HL-60/S4 treated with retinoic acid at 250 ng/mL for 4 days and 3 days (cell line): ENCODE results near the gene GAS7.

Source experiments
- in situ Hi-C: fragments of 300-500 bp; cut with MboI; formaldehyde crosslinking; loops from 2 replicates; pipeline ENCODE4 v1.7.0; 2022; ENCODE audit warnings: low sequenced_read_pairs

The GAS7 gene

DNA sequence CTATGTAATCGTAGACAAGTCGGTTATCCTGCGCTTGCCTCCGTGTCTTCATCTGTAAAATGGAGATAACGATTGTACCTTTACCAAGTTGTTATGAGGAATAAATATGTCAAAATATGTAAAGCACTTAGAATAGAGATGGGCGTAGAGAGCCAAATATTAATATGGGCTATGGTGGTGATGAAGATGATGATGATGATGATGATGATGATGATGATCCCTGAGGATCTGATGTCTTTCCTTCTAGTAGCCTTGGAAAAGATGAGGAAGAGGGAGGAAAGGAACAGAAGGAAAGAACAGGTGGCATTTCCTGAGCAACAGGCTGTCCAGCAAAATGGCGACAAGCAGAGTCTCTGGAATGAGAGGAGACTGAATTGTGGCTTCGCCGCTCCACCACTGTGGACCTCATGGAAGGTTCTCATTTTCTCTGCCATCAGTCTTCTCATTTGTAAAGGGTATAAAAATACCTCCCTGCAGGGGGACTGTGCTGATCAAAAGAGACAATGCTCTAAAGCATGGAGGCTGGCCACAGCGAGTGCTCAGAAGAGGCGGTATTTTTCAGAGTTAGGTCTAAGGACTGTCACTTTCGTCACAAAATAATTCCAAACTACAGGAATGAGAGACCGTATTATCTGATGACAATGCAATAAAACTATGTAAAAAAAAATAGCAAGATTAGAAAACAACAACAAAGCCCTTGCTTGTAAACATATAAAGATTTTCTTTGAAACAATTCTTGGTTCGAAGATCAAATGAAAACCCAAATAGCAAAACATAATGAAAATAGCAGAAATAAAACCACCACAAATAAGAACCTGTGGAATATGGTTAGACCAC, 276.2 kb downstream of the GAS7 start:
- in situ Hi-C loops: loop anchor here (25.0 kb wide), 1 partner anchor 690 kb away; no protein-coding TSS in a partner anchor

DNA sequence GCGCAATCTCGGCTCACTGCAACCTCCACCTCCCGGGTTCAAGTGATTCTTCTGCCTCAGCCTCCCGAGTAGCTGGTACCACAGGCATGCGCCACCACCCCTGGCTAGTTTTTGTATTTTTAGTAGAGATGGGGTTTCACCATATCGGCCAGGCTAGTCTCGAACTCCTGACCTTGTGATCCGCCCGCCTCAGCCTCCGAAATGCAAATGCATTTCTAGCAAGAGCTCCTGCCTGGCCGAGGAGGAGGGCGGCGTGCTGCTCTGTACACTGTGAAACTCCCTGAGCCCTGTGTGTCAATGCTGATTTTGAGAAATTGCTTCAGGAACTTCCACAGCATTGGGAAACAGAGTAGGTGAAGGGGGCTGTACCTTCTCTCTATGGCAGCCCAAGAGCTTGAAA, 277.2 kb downstream of the GAS7 start:
- in situ Hi-C loops: loop anchor here (25.0 kb wide), 1 partner anchor 691 kb away; no protein-coding TSS in a partner anchor

DNA sequence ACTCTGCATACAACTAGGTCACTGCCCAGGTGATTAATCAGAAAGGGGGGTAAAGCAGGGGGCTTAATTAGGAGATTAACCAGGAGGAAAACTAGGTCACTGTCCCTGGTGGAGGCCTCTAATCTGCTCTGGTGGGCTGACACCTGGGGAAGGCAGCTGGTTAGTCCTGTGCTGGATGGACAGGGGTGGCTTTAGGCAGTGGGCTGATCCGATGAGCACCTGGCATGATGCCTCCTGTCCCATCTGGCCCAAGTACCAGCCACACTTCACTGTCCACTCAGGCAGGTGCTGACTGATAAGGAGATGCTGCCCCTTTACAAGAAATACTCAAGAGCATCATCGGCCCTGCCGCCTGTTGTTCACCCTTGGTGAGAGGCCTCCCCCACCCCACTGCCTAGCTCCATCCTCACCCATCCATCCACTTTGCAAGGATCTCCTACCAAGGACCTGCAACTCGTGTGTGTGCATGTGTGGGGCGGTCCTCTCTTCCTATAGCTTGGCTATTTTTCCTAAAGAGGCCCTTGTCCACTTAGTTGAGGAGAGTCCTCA, 279.5 kb downstream of the GAS7 start:
- in situ Hi-C loops: loop anchor here (25.0 kb wide), 1 partner anchor 693 kb away; no protein-coding TSS in a partner anchor

DNA sequence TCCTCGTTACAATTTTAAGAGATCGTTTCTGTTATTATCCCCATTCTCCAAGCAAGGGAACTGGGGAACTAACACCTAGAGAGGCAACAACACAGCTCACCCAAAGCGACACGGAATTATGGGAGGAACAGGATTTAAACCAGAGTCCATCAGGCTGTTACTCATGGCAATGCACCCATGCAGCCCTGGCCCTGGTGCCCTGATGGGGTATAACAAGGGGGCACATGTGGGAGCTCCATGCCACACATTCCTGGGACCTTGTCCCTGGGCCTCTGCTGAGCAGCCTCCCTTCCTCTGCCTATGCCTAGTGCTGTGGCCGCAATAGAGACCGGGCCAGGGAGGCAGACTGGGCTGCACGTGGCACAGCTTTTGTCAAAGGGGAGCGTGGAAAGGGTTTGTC, 280.1 kb downstream of the GAS7 start:
- in situ Hi-C loops: loop anchor here (25.0 kb wide), 1 partner anchor 694 kb away; no protein-coding TSS in a partner anchor

DNA sequence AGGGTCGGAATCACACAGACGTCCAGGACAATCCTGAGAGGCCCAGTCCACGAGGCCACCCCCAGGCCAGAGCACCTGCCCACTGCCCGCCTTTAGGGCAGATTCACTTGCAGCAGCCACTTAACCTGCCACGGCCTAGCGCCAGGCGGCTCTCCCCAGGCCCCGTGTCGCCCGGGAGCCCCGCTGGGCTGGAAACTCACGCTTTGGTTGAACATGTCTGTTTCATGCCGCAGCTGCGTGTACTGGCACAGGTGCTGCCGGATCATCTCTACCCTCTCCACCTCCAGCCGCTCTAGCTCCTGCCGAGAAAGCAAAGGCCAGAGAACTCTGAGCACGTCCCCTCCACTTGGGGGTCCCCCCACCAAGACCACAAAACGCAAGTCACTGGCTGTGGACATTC, 280.6 kb downstream of the GAS7 start:
- in situ Hi-C loops: loop anchor here (25.0 kb wide), 1 partner anchor 694 kb away; no protein-coding TSS in a partner anchor

DNA sequence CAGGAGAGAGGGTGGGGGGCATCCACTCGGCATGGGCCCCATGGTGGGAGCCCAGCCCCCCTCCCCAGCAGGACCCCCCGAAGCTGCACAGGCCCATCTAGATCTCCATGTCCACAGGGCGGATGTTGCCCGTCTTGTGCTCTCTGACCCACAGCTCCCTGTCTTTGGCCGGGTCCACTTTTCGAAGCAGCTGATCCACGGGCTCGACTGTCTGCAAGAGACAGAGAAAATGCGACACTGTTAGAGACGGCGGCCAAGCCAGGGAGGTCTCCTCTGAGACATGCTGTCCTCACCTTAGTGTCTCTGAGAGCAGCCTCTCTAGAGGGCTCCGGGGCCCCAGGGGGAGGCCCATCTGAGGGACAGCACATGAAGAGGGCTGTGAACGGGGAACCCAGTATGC, 281.3 kb downstream of the GAS7 start:
- in situ Hi-C loops: loop anchor here (25.0 kb wide), 1 partner anchor 695 kb away; no protein-coding TSS in a partner anchor

DNA sequence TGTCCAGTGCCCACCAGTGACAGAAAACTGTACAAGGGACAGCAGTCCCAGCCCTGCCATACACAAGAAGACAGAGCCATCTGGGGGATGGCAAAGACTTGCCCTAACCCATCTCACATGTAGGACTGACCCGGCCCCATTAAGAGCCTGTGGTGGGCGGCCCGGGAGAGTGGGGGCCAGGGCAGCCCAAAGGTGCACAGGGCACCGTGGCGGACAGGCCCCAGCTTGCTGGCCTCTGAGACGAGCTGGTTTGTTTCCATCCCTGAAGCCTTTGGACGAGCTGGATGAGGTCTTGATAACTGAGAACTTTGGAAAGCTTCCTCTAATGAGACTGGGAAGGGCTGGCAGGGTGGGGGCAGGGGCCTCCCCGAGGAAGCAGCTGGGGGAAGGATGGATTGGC, 282.3 kb downstream of the GAS7 start:
- in situ Hi-C loops: loop anchor here (25.0 kb wide), 1 partner anchor 696 kb away; no protein-coding TSS in a partner anchor

DNA sequence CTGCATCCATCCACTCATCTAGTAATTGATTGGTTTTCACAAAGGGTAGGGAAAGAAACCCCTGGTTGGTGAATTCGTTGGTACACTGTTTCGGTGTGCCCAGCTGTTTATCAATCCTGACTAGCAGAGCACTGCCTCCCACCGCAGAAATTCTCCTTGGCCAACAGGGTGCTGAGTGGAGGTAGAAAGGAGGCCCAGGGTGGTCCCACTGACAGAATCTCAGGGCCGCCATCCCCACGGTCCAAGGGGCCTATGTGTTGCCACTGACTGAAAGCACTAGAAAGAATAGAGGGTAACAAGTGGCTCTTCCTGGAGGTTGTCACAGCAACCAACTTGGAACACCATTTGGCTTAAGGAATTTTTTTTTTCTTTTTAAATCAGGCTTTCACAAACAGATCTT, 284.9 kb downstream of the GAS7 start:
- in situ Hi-C loops: loop anchor here (25.0 kb wide), 1 partner anchor 699 kb away; no protein-coding TSS in a partner anchor

DNA sequence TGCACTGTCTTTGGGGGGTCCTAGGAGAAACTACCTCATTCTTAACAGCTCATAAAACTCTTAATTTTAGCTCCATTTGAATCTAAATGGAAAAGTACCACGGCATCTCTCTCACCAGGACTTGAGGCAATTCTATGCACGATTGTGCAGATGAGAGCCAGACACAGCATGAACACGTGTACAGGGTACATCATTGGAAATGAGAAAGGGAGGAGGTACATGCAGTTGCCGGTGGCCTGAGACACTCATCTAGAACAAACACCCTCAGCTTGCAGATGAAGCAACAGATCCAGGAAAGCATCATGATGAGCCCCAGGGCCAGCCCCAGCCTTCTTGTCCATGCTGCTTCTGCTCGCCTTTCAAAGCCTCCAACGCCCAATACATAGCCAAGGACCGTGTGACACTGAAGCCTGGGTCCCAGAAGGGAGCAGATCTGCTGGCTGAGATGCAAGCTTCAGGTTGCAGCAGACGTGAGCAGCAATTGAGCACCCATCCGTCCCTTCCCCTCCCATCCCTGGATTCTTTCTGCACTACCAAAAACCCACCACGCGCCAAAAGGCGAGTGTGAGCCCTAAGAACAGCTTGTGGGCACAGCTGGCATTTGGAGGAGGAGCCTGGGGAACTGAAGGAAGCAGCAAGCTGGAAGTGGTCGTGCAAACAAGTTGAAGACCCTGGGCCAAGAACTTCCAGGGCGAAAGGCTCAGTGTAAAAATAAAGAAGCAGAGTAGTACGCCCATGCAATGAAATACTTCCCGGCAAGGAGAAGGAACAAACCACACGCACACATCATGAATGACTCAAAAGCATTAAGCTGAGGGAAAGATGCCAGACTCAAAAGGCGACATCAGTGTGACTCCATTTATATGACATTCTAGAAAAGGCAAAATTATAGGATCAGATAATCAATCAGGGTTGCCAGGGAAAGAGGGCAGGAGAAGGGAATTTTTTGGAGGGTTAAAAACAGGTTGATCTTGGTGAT, 286.0 kb downstream of the GAS7 start:
- in situ Hi-C loops: loop anchor here (25.0 kb wide), 1 partner anchor 700 kb away; no protein-coding TSS in a partner anchor

DNA sequence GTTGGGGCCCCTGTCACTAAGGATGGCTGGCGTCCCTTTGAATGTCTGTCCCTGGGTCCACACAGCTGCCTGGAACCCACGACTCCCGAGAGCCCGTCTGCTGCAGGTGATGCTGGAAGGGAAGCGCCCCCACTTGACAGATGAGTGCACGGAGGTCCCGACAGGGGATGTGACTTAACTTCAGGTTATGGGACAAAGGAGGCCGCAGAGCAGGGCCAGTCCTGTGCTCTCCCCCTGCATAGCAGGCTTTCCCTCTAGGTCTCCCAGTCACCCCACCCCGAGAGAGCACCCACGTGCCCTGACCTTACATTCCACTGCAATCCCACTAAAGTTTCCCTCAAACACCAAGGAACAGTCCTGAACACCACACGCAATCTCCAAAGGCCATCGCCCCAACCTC, 287.3 kb downstream of the GAS7 start:
- in situ Hi-C loops: loop anchor here (25.0 kb wide), 1 partner anchor 701 kb away; no protein-coding TSS in a partner anchor

DNA sequence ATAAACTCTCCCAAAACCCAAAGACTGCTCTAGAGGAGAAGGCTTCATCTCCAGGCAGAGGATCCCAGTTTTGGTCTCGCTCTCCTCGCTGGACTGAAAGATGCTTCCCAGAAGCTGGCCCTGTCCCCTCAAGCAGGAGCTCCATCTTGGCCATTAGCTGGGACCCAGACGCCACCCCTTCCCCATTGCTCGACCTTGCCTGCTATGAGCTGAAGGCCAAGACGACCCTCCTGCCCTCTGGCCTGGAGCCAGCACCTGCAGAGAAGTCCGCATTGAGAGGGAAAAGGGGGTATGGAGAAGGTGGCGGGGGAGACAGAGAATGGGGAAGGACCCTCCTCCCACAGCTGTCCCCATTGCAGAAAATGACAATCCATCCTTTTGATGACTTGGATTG, 289.8 kb downstream of the GAS7 start:
- in situ Hi-C loops: loop anchor here (25.0 kb wide), 1 partner anchor 704 kb away; no protein-coding TSS in a partner anchor

DNA sequence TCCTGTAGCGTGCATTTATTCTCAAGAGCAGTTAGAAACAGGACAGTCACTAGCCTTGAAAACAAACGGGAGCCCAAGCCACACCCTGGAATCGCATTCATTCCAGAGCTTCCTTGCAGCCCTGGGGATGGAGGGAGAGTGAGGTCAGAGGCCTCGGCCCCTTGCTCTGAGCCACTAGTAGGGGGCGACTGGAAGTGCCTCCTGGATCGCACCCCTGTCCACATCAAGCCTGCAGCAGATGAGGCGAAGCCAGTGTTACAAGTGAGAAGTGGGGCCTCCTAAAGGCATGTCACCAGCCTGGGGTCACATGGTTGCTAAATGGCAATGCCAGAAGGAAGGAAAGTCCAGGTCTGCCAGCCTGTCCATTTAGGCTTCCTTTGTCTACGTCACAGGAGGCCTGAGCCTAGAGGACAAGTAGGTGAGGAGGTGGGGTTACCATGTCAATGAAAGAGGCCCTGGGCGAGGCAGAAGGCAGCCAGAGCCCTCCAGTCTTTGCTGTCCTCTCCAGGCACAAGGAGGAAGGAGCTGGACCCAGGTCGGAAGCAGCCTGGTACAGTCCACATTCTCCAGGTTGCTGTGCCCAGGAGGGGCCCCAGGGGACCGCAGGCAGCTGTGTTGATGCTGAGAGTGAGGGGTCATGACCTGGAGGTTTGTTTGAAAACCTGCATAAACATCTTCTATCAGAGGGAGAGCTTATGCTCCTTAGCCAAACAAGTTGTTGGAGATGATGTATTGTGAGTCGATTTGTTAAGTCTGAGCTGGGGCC, 290.3 kb downstream of the GAS7 start:
- in situ Hi-C loops: loop anchor here (25.0 kb wide), 1 partner anchor 704 kb away; no protein-coding TSS in a partner anchor

DNA sequence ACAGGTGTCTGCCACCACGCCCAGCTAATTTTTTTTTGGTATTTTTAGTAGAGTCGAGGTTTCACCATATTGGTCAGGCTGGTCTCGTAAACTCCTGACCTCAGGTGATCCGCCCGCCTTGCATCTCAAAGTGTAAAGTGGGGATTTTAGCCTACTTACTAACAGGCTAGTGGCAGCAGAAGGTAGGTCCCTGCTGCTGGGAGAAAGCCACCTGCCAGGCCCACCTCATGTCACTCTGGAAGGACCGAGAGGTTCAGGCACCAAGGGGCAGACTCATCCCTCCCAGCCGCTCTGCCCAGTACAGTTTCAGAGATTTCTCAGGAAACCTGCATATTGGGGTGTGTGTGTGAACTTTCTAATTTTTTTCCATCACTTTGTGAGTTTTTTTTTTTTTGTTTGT, 291.3 kb downstream of the GAS7 start:
- in situ Hi-C loops: loop anchor here (25.0 kb wide), 1 partner anchor 705 kb away; no protein-coding TSS in a partner anchor

DNA sequence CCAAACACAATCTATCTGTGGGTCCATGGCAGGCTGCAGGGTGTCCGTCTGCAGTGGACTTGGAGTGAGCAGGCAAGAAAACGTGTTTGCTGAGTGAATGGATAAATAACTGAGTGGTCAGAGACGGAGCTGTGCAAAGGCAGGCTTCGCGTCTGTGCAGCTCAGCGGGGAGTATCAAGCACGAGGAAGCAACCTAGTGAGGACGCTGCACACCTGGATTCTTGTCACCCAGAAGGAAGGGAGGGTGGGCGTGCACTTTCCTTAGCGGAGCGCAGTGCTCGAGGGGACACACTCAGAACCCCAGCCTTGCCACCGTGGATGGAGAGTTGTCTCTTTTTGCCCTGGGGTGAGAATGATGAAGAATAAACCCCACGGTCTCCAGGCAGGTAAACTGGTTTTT, 291.8 kb downstream of the GAS7 start:
- in situ Hi-C loops: loop anchor here (25.0 kb wide), 1 partner anchor 706 kb away; no protein-coding TSS in a partner anchor

DNA sequence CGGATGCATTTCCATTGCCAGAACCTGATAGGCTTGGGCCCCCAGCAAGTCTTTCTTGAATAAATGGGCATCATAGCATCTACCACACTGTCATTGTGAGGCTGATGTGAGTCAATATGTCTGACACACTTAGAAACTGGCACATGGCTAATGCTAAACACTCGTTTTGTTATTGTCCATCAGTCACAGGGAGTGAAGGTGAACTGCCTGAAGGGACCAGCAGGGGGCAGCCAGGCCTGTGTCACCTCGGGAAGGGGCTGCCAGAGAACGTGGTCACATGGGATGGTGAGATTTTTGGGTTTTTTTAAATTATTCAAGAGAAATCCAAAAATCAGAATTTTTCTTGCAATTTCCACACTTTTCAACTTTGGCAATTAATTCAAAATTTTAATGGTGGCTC, 292.5 kb downstream of the GAS7 start:
- in situ Hi-C loops: loop anchor here (25.0 kb wide), 1 partner anchor 706 kb away; no protein-coding TSS in a partner anchor

DNA sequence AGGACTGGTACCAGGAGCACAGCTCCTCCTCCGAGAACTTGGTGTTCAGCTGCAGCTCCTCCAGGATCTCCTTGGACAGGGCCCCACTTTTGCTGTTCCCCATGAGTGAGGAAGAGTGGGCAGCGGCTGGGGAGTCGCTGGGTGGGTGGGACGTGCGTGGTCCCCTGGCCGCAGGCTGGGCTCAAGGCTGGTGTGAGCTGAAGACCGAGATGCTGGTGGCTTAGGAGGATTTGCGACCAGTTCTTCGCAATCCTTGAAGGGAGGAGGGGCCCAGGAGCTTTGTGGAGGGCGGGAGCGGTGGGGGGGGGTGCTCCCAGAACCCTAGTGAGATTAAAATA, 293.4 kb downstream of the GAS7 start, which contains the start of gene RCVRN:
RCVRN (minus strand) TSS at position 194 of the 338 bp plus-strand sequence; CDS start at position 103, 91 bp downstream.
- in situ Hi-C loops: loop anchor here (25.0 kb wide), 1 partner anchor 707 kb away; no protein-coding TSS in a partner anchor

DNA sequence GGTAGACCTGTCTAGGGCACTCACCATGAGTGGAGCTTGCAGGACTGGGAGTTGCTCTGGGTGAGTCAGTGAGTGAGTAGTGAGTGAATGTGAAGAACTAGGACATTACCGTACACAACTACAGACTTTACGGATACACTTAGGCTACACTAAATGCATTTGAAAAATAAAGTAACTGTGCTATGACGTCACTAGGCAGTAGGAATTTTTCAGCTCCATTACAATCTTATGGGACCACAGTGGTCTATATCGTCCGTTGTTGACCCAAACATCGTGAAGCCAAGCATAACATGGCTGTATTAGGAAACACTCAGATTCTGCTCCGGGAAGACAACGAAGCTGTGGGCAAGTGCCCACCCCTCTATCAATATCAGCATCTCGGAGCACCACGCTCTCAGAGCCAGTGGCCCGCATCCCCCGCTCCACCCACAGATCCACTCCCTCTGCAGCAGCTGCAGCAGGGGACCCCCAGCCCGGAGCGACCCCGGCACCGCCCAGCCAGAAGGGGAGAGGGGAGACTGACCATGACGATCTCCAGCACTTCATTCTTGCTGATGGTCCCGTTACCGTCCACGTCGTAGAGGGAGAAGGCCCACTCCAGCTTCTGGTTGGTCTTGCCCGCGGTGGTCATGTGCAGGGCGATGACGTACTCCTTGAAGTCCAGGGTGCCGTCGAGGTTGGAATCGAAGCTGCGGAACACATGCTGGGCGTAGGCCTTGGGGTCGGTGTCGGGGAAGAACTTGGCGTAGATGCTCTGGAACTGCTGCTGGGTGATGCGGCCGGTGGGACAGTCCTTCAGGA, 293.9 kb downstream of the GAS7 start:
- in situ Hi-C loops: loop anchor here (25.0 kb wide), 1 partner anchor 708 kb away; no protein-coding TSS in a partner anchor

DNA sequence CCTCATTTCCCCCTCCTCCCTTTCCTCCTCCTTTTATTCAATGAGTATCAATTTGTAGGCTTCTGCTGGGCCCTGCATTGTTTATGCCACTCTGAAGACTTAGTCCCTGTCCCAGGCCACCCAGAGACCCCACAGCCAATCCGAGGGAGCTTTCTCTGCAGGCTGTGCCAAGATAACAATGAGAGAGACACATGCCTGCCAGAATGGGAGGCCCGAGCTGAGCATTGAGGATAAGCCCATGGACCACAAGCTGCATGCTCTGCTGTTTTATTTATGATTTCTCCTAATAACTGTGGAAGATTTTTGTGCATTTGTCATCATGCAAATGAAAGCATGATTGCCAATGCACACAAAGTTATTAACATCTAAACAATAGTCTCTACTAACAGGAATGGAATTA, 296.3 kb downstream of the GAS7 start:
- in situ Hi-C loops: loop anchor here (25.0 kb wide), 1 partner anchor 710 kb away; no protein-coding TSS in a partner anchor
